Memory B cell (primary cell): ENCODE data around the gene HSD17B1.

Experiments
- ATAC-seq: fragments of 150-1000 bp; cut with Tn5 transposase; 2 replicates; pipeline ENCODE4 v1.10.0; 2021; ENCODE audit warnings: low read depth, mild to moderate bottlenecking, moderate library complexity
- DNase-seq, 2 donors: peaks; one replicate each; pipeline ENCODE4 v3.0.0; 2022; ENCODE audit warnings: low spot score in 2 of 2
- H3K27ac Mint-ChIP-seq: one replicate; pipeline ENCODE4 v1.8.0; 2022; ENCODE audit warnings: mild to moderate bottlenecking, moderate library complexity, mixed read lengths
- H3K27me3 Mint-ChIP-seq: one replicate; pipeline ENCODE4 v1.8.0; 2022; ENCODE audit warnings: mixed read lengths
- H3K36me3 Mint-ChIP-seq: one replicate; pipeline ENCODE4 v1.8.0; 2022; ENCODE audit warnings: mild to moderate bottlenecking, mixed read lengths
- H3K4me1 Mint-ChIP-seq: one replicate; pipeline ENCODE4 v1.8.0; 2022; ENCODE audit warnings: mixed read lengths
- H3K4me3 Mint-ChIP-seq: one replicate; pipeline ENCODE4 v1.8.0; 2022; ENCODE audit warnings: mild to moderate bottlenecking, moderate library complexity, mixed read lengths
- H3K9me3 Mint-ChIP-seq: one replicate; pipeline ENCODE4 v1.8.0; 2022; ENCODE audit warnings: mixed read lengths

HSD17B1 gene

GRCh38 chr17:42518755-42519545, 33.8 kb upstream of the HSD17B1 start:
- Mint-ChIP-seq H3K36me3 (peaks cover 19% of the 10 kb centered on the region), H3K27me3 (no peaks in the 10 kb centered on the region), H3K27ac (no peak overlapping the region), H3K4me3 (no peak overlapping the region), H3K9me3 (no peaks in the 10 kb centered on the region), H3K4me1 (peaks cover 2% of the 10 kb centered on the region)
- ATAC-seq (no peak), DNase-seq (no peak)

GRCh38 chr17:42519546-42520491, 32.9 kb upstream of the HSD17B1 start:
- DNase-seq: no peak

GRCh38 chr17:42520540-42520951, 32.2 kb upstream of the HSD17B1 start:
- ATAC-seq (no peak), DNase-seq (no peak)
- Mint-ChIP-seq H3K4me1 (peaks cover 5% of the 10 kb centered on the region), H3K27me3 (no peaks in the 10 kb centered on the region), H3K9me3 (no peaks in the 10 kb centered on the region), H3K27ac (no peak overlapping the region), H3K36me3 (peaks cover 19% of the 10 kb centered on the region), H3K4me3 (no peak overlapping the region)

More at GRCh38 chr17:42519546-42520491, 32.9 kb upstream of the HSD17B1 start:
- no peak overlapping the region for H3K27ac Mint-ChIP-seq
- no peaks in the 10 kb centered on the region for H3K27me3 Mint-ChIP-seq
- H3K9me3 Mint-ChIP-seq: no peaks in the 10 kb centered on the region
- H3K4me3 Mint-ChIP-seq: no peak overlapping the region
- no peak for ATAC-seq
- H3K4me1 Mint-ChIP-seq: peaks cover 5% of the 10 kb centered on the region
- H3K36me3 Mint-ChIP-seq: peaks cover 19% of the 10 kb centered on the region

- Mint-ChIP-seq H3K36me3 (peaks cover 19% of the 10 kb centered on the region), H3K27ac (no peak overlapping the region), H3K9me3 (no peaks in the 10 kb centered on the region), H3K4me3 (no peak overlapping the region), H3K27me3 (no peaks in the 10 kb centered on the region), H3K4me1 (peaks cover 5% of the 10 kb centered on the region)
- no peak for ATAC-seq
- DNase-seq: no peak
Observed at GRCh38 chr17:42521036-42521435, 31.7 kb upstream of the HSD17B1 start.

- no peaks in the 10 kb centered on the region for H3K27me3 Mint-ChIP-seq
- peaks cover 5% of the 10 kb centered on the region for H3K4me1 Mint-ChIP-seq
- DNase-seq (no peak), ATAC-seq (no peak)
- no peak overlapping the region for H3K27ac Mint-ChIP-seq
- H3K9me3 Mint-ChIP-seq: no peaks in the 10 kb centered on the region
- H3K36me3 Mint-ChIP-seq: peaks cover 19% of the 10 kb centered on the region
- no peak overlapping the region for H3K4me3 Mint-ChIP-seq
Observed at GRCh38 chr17:42521666-42522262, 31.0 kb upstream of the HSD17B1 start.

GRCh38 chr17:42522263-42522790, 30.4 kb upstream of the HSD17B1 start:
- no peak overlapping the region for H3K4me3 Mint-ChIP-seq
- H3K4me1 Mint-ChIP-seq: peaks cover 6% of the 10 kb centered on the region
- H3K27me3 Mint-ChIP-seq: peaks cover 1% of the 10 kb centered on the region
- H3K36me3 Mint-ChIP-seq: peaks cover 19% of the 10 kb centered on the region
- DNase-seq (no peak), ATAC-seq (no peak)
- H3K27ac Mint-ChIP-seq: no peak overlapping the region
- H3K9me3 Mint-ChIP-seq: no peaks in the 10 kb centered on the region

GRCh38 chr17:42522798-42523278, 29.9 kb upstream of the HSD17B1 start:
- Mint-ChIP-seq H3K27me3 (peaks cover 1% of the 10 kb centered on the region), H3K4me1 (peaks cover 5% of the 10 kb centered on the region), H3K36me3 (peaks cover 19% of the 10 kb centered on the region), H3K27ac (no peak overlapping the region), H3K4me3 (no peak overlapping the region), H3K9me3 (no peaks in the 10 kb centered on the region)
- no peak for DNase-seq
- no peak for ATAC-seq

- Mint-ChIP-seq H3K27me3 (peaks cover 1% of the 10 kb centered on the region), H3K27ac (no peak overlapping the region), H3K36me3 (peaks cover 19% of the 10 kb centered on the region)
Observed at GRCh38 chr17:42525221-42525620, 27.5 kb upstream of the HSD17B1 start.

GRCh38 chr17:42526031-42526444, 26.7 kb upstream of the HSD17B1 start:
- H3K4me1 Mint-ChIP-seq: peaks cover 11% of the 10 kb centered on the region
- no peaks in the 10 kb centered on the region for H3K9me3 Mint-ChIP-seq
- H3K36me3 Mint-ChIP-seq: peaks cover 18% of the 10 kb centered on the region
- peaks cover 1% of the 10 kb centered on the region for H3K27me3 Mint-ChIP-seq
- no peak for ATAC-seq
- DNase-seq: no peak
- H3K4me3 Mint-ChIP-seq: no peak overlapping the region
- H3K27ac Mint-ChIP-seq: no peak overlapping the region

More at GRCh38 chr17:42525221-42525620, 27.5 kb upstream of the HSD17B1 start:
- ATAC-seq (no peak), DNase-seq (no peak)
- Mint-ChIP-seq H3K4me1 (peaks cover 6% of the 10 kb centered on the region), H3K9me3 (no peaks in the 10 kb centered on the region), H3K4me3 (no peak overlapping the region)

- no peaks in the 10 kb centered on the region for H3K9me3 Mint-ChIP-seq
- ATAC-seq (no peak), DNase-seq (no peak)
- H3K36me3 Mint-ChIP-seq: no peaks in the 10 kb centered on the region
- no peak overlapping the region for H3K27ac Mint-ChIP-seq
- H3K4me1 Mint-ChIP-seq: peaks cover 15% of the 10 kb centered on the region
- no peak overlapping the region for H3K4me3 Mint-ChIP-seq
- H3K27me3 Mint-ChIP-seq: peaks cover 1% of the 10 kb centered on the region
Observed at GRCh38 chr17:42527932-42528331, 24.8 kb upstream of the HSD17B1 start.

- peaks cover 18% of the 10 kb centered on the region for H3K4me1 Mint-ChIP-seq
- H3K9me3 Mint-ChIP-seq: no peaks in the 10 kb centered on the region
- peaks cover 1% of the 10 kb centered on the region for H3K27me3 Mint-ChIP-seq
- H3K36me3 Mint-ChIP-seq: no peaks in the 10 kb centered on the region
- no peak for DNase-seq
- no peak overlapping the region for H3K4me3 Mint-ChIP-seq
- ATAC-seq: no peak
- no peak overlapping the region for H3K27ac Mint-ChIP-seq
Observed at GRCh38 chr17:42529061-42529460, 23.7 kb upstream of the HSD17B1 start.

GRCh38 chr17:42530952-42531454, 21.7 kb upstream of the HSD17B1 start:
- Mint-ChIP-seq H3K27ac (no peak overlapping the region), H3K4me3 (peak overlapping the region; percentile 84), H3K9me3 (no peaks in the 10 kb centered on the region), H3K36me3 (no peaks in the 10 kb centered on the region), H3K4me1 (peaks cover 20% of the 10 kb centered on the region), H3K27me3 (peaks cover 1% of the 10 kb centered on the region)
- ATAC-seq (no peak), DNase-seq (no peak)

GRCh38 chr17:42531455-42532354, 21.0 kb upstream of the HSD17B1 start:
- DNase-seq: peak; percentile 32 to 49
- no peaks in the 10 kb centered on the region for H3K36me3 Mint-ChIP-seq
- H3K9me3 Mint-ChIP-seq: no peaks in the 10 kb centered on the region
- ATAC-seq: peak; percentile 28
- H3K4me1 Mint-ChIP-seq: peaks cover 22% of the 10 kb centered on the region
- peaks cover 1% of the 10 kb centered on the region for H3K27me3 Mint-ChIP-seq
- no peak overlapping the region for H3K27ac Mint-ChIP-seq
- H3K4me3 Mint-ChIP-seq: peak overlapping the region; percentile 84
